HepG2 (cell line): ENCODE data around the gene ECHS1. TPM values are rescaled to one million over a fixed set of nuclear protein-coding genes. Genes with fewer than 3 reads are reported as not detected.
A peak's percentile ranks its signal among the peaks of the same experiment; 100 is the strongest.

Experiments
- ATF7-NPFF ChIP-seq: sonication (generic); formaldehyde crosslinking; IDR thresholded peaks from 2 replicates; pipeline ENCODE4 v1.8.1; 2023; ENCODE audit warnings: mild to moderate bottlenecking, low read depth, missing genetic modification reagents, moderate library complexity
- BHLHE40 ChIP-seq: IDR thresholded peaks from 2 replicates; pipeline ENCODE4 v1.6.1; 2011; ENCODE audit warnings: low read length, improper control_type of control experiment
- EHMT2 ChIP-seq: fragments of 200-600 bp; sonication (generic); IDR thresholded peaks from 2 replicates; pipeline ENCODE4 v1.7.0; 2017; ENCODE audit warnings: antibody characterized with exemption, low read depth, low read length, borderline replicate concordance
- KDM5B ChIP-seq: sonication (generic); formaldehyde crosslinking; IDR thresholded peaks from 2 replicates; pipeline ENCODE4 v1.4.0; 2020; ENCODE audit warnings: missing genetic modification reagents, mild to moderate bottlenecking, borderline replicate concordance
- MTA1 ChIP-seq: sonication (generic); formaldehyde crosslinking; IDR thresholded peaks from 2 replicates; pipeline ENCODE4 v1.4.0; 2020; ENCODE audit warnings: missing genetic modification reagents, mild to moderate bottlenecking, borderline replicate concordance
- MXD4 ChIP-seq: IDR thresholded peaks from 2 replicates; pipeline ENCODE4 v1.6.1; 2016; ENCODE audit warnings: mild to moderate bottlenecking, missing biosample characterization, missing genetic modification reagents
- NFE2L1 ChIP-seq: sonication (generic); formaldehyde crosslinking; IDR thresholded peaks from 2 replicates; pipeline ENCODE4 v1.4.0; 2020; ENCODE audit warnings: missing genetic modification reagents, mild to moderate bottlenecking, borderline replicate concordance
- NRL ChIP-seq: sonication (generic); formaldehyde crosslinking; IDR thresholded peaks from 2 replicates; pipeline ENCODE4 v1.5.0; 2020; ENCODE audit warnings: missing genetic modification reagents, mild to moderate bottlenecking, moderate library complexity, borderline replicate concordance
- PITX1 ChIP-seq: sonication (generic); formaldehyde crosslinking; IDR thresholded peaks from 2 replicates; pipeline ENCODE4 v1.5.1; 2020; ENCODE audit warnings: mild to moderate bottlenecking, missing genetic modification reagents
- SMAD3 ChIP-seq: sonication (generic); formaldehyde crosslinking; IDR thresholded peaks from 2 replicates; pipeline ENCODE4 v1.4.0; 2020; ENCODE audit warnings: missing genetic modification reagents
- SSRP1 ChIP-seq: IDR thresholded peaks from 2 replicates; pipeline ENCODE4 v1.6.1; 2016; ENCODE audit warnings: control low read depth
- TARDBP ChIP-seq: sonication (generic); formaldehyde crosslinking; IDR thresholded peaks from 2 replicates; pipeline ENCODE4 v1.8.0; 2022; ENCODE audit warnings: mild to moderate bottlenecking, missing genetic modification reagents
- TP53 ChIP-seq: sonication (generic); formaldehyde crosslinking; conservative IDR thresholded peaks from 2 replicates; pipeline ENCODE4 v1.4.0; 2020; ENCODE audit warnings: missing genetic modification reagents
- ZBTB21 ChIP-seq: sonication (generic); formaldehyde crosslinking; IDR thresholded peaks from 2 replicates; pipeline ENCODE4 v1.4.0; 2020; ENCODE audit warnings: missing genetic modification reagents
- ZBTB3 ChIP-seq: sonication (generic); formaldehyde crosslinking; IDR thresholded peaks from 2 replicates; pipeline ENCODE4 v1.4.0; 2020; ENCODE audit warnings: low read depth, mild to moderate bottlenecking, moderate library complexity, missing genetic modification reagents, borderline replicate concordance
- ZNF101 ChIP-seq: sonication (generic); formaldehyde crosslinking; IDR thresholded peaks from 2 replicates; pipeline ENCODE4 v1.4.0; 2020; ENCODE audit warnings: mild to moderate bottlenecking, low read depth, missing genetic modification reagents, borderline replicate concordance
- ZNF136 ChIP-seq: sonication (generic); formaldehyde crosslinking; IDR thresholded peaks from 2 replicates; pipeline ENCODE4 v1.8.1; 2022; ENCODE audit warnings: low read depth, mild to moderate bottlenecking, moderate library complexity, missing genetic modification reagents
- ZNF224 ChIP-seq: sonication (generic); formaldehyde crosslinking; IDR thresholded peaks from 2 replicates; pipeline ENCODE4 v1.5.0; 2020; ENCODE audit warnings: mild to moderate bottlenecking, missing genetic modification reagents
- ZNF263 ChIP-seq: sonication (generic); formaldehyde crosslinking; IDR thresholded peaks from 2 replicates; pipeline ENCODE4 v1.4.0; 2020; ENCODE audit warnings: missing genetic modification reagents
- ZNF329 ChIP-seq: sonication (generic); formaldehyde crosslinking; IDR thresholded peaks from 2 replicates; pipeline ENCODE4 v1.9.0; 2021; ENCODE audit warnings: low read depth, mild to moderate bottlenecking, missing genetic modification reagents
- ZNF34 ChIP-seq: sonication (generic); formaldehyde crosslinking; IDR thresholded peaks from 2 replicates; pipeline ENCODE4 v1.4.0; 2020; ENCODE audit warnings: mild to moderate bottlenecking, missing genetic modification reagents, borderline replicate concordance
- ZNF354B ChIP-seq: sonication (generic); formaldehyde crosslinking; IDR thresholded peaks from 2 replicates; pipeline ENCODE4 v1.8.0; 2022; ENCODE audit warnings: mild to moderate bottlenecking, missing genetic modification reagents
- ZNF546 ChIP-seq: sonication (generic); formaldehyde crosslinking; conservative IDR thresholded peaks from 2 replicates; pipeline ENCODE4 v1.8.1; 2023; ENCODE audit warnings: mild to moderate bottlenecking, missing genetic modification reagents
- ZNF891 ChIP-seq: sonication (generic); formaldehyde crosslinking; IDR thresholded peaks from 2 replicates; pipeline ENCODE4 v1.5.0; 2020; ENCODE audit warnings: mild to moderate bottlenecking, missing genetic modification reagents
- polyA plus RNA-seq, 8 experiments: library from polyadenylated mRNA; depleted of rRNA in 3 of 8; stranded (reverse) in 7 of 8; unstranded in 1 of 8; fragments of >200 nt; fragmentation: Illumina TruSeq in 4 of 8; extraction: Trizol in 4 of 8; gene quantifications; 2 replicates each; pipeline versions ENCODE4 v1.2.1 to v1.2.3, GENCODE V29; 2011 to 2016; ENCODE audit warnings: low read depth in 4 of 8, missing spikeins in 1 of 8, mixed read lengths in 1 of 8; ENCODE audit not compliant: insufficient read depth in 1 of 8
- total RNA-seq, 5 experiments: library from RNA; depleted of rRNA; stranded (reverse); fragments of >200 nt; fragmentation: Illumina TruSeq; extraction: Trizol; gene quantifications; 2 replicates each; pipeline ENCODE4 v1.2.3, GENCODE V29; 2016; ENCODE audit warnings: low read depth in 1 of 5
- TF ChIP-seq, protein P1 (sequence below): IDR thresholded peaks from 2 replicates; pipeline ENCODE4 v1.6.1; 2016; ENCODE audit warnings: mild to moderate bottlenecking
- TF ChIP-seq, protein P2 (sequence below): sonication (generic); formaldehyde crosslinking; IDR thresholded peaks from 2 replicates; pipeline ENCODE4 v1.5.0; 2020; ENCODE audit warnings: mild to moderate bottlenecking, missing genetic modification reagents, borderline replicate concordance

Gene ECHS1
- total and polyA plus RNA-seq, 2 of the 13 experiments (the other 11 are each of a cell fraction or from before 2014, with no cell fraction given), result 32.7 to 195 TPM

DNA sequence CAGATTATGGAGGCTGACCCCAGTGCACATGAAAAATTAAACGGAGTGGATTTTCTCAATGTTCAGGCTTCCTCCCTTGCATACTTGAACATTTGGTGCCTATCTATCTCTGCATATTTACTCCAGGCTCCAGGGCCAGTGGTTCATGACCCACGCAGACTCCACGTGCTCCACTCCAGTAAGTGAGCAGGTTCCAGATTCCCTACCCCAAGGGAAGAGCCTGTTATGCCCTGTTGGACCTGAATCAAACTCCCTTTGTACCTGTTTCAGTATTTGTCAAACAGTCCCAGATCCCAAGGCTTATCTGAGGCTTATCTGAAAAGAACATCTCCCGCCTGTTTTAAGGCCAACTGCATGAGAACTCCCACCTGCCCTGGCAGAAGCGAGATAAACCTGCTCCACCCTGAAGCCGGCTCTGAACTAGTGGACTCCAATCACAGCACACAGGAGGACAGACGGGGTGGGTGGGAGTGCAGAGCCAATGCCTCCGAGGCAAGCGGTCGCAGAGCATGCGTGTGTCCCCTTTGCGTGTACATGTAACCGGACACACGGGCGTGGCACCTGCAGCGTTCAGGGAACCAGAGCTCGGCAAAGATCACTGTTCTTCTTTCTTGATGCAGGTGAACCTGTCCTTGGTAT is 13.1 kb downstream of the ECHS1 start (continued):
- TF ChIP-seq ATF7-NPFF (CRISPR knock-in tag) (peak; percentile 71; the same call in 1 of the 2 replicates), MXD4 (CRISPR knock-in tag) (no peak), NFE2L1 (CRISPR knock-in tag) (no peak), ZNF891 (CRISPR knock-in tag) (peak; percentile 57), KDM5B (CRISPR knock-in tag) (peak; percentile 17; the same call in 1 of the 2 replicates), NRL (CRISPR knock-in tag) (no peak), ZNF263 (CRISPR knock-in tag) (0 out of 2 replicates have a peak, but pooled peaks have one; percentile 21), ZNF329 (CRISPR knock-in tag) (no peak), BHLHE40 (0 out of 2 replicates have a peak, but pooled peaks have one; percentile 1), ZNF224 (CRISPR knock-in tag) (0 out of 2 replicates have a peak, but pooled peaks have one; percentile 75), SSRP1 (CRISPR knock-in tag) (no peak), ZNF34 (CRISPR knock-in tag) (no peak), TP53 (0 out of 2 replicates have a peak, but pooled peaks have one; percentile 0), ZBTB3 (CRISPR knock-in tag) (0 out of 2 replicates have a peak, but pooled peaks have one; percentile 35), PITX1 (CRISPR knock-in tag) (peak; percentile 51; the same call in 1 of the 2 replicates), ZNF101 (no peak), ZNF354B (CRISPR knock-in tag) (no peak), TARDBP (CRISPR knock-in tag) (0 out of 2 replicates have a peak, but pooled peaks have one; percentile 19), EHMT2 (0 out of 2 replicates have a peak, but pooled peaks have one; percentile 35), ZNF136 (CRISPR knock-in tag) (no peak), ZNF546 (CRISPR knock-in tag) (0 out of 2 replicates have a peak, but pooled peaks have one; percentile 20), MTA1 (CRISPR knock-in tag) (0 out of 2 replicates have a peak, but pooled peaks have one; percentile 56), SMAD3 (peak; percentile 68; the same call in 1 of the 2 replicates), ZBTB21 (no peak)
- TF ChIP-seq, protein P1, sequence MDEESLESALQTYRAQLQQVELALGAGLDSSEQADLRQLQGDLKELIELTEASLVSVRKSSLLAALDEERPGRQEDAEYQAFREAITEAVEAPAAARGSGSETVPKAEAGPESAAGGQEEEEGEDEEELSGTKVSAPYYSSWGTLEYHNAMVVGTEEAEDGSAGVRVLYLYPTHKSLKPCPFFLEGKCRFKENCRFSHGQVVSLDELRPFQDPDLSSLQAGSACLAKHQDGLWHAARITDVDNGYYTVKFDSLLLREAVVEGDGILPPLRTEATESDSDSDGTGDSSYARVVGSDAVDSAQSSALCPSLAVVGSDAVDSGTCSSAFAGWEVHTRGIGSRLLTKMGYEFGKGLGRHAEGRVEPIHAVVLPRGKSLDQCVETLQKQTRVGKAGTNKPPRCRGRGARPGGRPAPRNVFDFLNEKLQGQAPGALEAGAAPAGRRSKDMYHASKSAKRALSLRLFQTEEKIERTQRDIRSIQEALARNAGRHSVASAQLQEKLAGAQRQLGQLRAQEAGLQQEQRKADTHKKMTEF (CRISPR knock-in tag), result peak; percentile 13; the same call in 1 of the 2 replicates
- TF ChIP-seq, protein P2, sequence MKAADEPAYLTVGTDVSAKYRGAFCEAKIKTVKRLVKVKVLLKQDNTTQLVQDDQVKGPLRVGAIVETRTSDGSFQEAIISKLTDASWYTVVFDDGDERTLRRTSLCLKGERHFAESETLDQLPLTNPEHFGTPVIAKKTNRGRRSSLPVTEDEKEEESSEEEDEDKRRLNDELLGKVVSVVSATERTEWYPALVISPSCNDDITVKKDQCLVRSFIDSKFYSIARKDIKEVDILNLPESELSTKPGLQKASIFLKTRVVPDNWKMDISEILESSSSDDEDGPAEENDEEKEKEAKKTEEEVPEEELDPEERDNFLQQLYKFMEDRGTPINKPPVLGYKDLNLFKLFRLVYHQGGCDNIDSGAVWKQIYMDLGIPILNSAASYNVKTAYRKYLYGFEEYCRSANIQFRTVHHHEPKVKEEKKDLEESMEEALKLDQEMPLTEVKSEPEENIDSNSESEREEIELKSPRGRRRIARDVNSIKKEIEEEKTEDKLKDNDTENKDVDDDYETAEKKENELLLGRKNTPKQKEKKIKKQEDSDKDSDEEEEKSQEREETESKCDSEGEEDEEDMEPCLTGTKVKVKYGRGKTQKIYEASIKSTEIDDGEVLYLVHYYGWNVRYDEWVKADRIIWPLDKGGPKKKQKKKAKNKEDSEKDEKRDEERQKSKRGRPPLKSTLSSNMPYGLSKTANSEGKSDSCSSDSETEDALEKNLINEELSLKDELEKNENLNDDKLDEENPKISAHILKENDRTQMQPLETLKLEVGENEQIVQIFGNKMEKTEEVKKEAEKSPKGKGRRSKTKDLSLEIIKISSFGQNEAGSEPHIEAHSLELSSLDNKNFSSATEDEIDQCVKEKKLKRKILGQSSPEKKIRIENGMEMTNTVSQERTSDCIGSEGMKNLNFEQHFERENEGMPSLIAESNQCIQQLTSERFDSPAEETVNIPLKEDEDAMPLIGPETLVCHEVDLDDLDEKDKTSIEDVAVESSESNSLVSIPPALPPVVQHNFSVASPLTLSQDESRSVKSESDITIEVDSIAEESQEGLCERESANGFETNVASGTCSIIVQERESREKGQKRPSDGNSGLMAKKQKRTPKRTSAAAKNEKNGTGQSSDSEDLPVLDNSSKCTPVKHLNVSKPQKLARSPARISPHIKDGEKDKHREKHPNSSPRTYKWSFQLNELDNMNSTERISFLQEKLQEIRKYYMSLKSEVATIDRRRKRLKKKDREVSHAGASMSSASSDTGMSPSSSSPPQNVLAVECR, result peak; percentile 65; the same call in 1 of the 2 replicates
